Measurements from ENCODE around the gene ASB16.

- TF ChIP-seq CTCF (IDR thresholded peaks at IDR 0.05) (no peak), EZH2 (IDR thresholded peaks at IDR 0.05) (no peak)
Observed at GRCh38 chr17:44132275-44132821, 38.2 kb upstream of the ASB16 start.

All from neural progenitor cell (in vitro differentiated cells).